Activated CD4-positive, alpha-beta T cell treated with anti-CD3 and anti-CD28 coated beads, Interleukin-2, Interleukin-6, amounts not matched to agents 100 ng/mL and 50 ng/mL, durations not matched to agents 16 hours and 8 hours (primary cell): ENCODE measurements around the gene CACNB1.

Experiments used
- DNase-seq: peaks from one replicate; pipeline ENCODE4 v3.0.0-alpha.2; 2020

Gene CACNB1

GRCh38 chr17:39225308-39225958 is 28.0 kb upstream of the CACNB1 start, which contains the start of gene STAC2:
STAC2 (minus strand) TSS chr17:39225945; CDS start chr17:39225502, 443 bp downstream.
- no peak for DNase-seq

GRCh38 chr17:39224778-39225307 is 27.4 kb upstream of the CACNB1 start:
- DNase-seq: no peak

GRCh38 chr17:39223907-39224777 is 26.7 kb upstream of the CACNB1 start:
- DNase-seq: no peak

DNA sequence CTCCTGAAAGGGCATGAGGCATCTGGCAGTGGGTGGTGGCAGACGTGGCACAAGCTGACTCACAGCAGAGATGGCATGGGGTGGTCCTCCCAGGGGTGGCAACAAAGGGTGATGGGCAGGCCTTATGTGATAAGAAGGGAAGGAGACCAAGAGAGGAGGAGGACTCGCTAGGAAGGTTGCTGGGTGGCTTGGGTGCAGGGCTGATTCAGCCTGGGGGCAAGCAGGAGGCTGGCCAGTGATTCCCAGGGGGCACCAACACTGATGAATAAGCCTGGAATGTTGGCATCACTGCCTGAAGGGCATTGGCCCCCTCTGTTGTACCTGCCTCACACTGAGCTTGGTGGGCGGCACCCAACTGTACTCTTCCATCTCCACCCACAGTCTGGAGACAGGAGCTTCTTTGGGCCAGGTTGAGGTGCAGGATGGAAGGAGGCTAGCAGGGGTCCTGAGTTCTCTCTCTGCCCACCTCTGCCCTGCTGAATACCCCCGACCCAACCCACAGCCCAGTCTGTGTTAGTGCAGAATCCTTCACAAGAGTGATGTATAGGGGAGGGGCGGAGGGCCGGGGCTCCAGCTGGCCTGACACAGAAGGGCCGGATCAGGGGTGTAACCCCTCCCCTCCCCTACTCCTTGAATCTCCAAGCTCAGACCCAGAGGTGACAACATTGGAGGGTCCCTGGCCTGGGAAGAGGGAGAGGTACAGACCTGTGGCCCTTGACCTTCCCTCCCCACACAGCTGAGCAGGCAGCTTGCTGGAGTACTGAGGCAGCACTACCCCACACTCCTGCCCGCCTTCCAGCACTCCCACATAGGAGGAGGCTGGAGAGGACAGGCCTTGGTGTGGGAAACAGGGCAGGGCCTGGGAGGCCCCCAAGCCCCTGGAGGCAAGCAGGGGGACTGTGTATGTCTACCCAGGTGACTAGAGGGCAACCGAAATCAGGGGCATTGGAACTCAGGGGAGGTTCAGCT is 25.7 kb upstream of the CACNB1 start:
- no peak for DNase-seq

- no peak for DNase-seq
These were observed 24.7 kb upstream of the CACNB1 start for GRCh38 chr17:39222151-39222550.

DNA sequence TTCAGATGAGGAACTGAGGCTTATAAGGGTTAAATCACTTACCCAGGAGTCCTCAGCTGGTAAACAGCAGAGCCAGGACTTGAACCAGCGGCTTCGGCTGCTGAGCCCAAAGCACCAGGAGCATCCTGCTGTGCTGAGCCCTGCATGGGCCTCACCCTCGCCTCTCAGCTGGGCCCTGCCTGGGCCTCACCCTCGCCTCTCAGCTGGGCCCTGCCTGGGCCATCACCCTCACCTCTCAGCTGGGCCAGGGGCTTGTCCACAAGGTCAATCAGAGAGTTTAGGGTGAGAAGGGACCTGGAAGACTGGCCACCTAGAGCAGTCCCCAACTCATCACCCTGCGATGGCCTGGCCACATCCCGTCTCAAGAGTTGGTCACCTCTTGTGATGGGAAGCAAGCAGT is 24.1 kb upstream of the CACNB1 start:
- no peak for DNase-seq

GRCh38 chr17:39219647-39220154 is 22.2 kb upstream of the CACNB1 start:
- no peak for DNase-seq

DNA sequence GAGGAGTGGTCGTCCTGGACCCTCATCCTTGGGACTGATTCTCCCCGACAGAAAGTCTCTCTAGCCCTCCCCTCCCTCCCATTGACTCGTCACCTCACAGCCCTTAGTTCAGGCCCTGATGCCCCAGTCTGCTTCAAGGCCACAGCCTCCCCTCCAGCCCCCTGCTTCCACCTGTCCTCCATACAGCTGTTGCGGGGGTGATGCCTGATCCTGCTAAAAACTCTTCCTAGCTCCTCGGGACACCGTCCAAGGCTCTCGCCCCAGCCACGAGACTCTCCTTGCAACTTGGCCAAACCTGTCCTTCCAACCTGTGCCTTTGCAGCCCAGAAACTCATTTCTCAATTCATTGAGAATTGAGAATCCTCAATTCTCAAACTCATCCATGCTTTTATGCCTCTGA is 21.4 kb upstream of the CACNB1 start:
- no peak for DNase-seq

- no peak for DNase-seq
These were observed 20.4 kb upstream of the CACNB1 start for GRCh38 chr17:39217734-39218369.

GRCh38 chr17:39213852-39214251 is 16.4 kb upstream of the CACNB1 start:
- no peak for DNase-seq

DNA sequence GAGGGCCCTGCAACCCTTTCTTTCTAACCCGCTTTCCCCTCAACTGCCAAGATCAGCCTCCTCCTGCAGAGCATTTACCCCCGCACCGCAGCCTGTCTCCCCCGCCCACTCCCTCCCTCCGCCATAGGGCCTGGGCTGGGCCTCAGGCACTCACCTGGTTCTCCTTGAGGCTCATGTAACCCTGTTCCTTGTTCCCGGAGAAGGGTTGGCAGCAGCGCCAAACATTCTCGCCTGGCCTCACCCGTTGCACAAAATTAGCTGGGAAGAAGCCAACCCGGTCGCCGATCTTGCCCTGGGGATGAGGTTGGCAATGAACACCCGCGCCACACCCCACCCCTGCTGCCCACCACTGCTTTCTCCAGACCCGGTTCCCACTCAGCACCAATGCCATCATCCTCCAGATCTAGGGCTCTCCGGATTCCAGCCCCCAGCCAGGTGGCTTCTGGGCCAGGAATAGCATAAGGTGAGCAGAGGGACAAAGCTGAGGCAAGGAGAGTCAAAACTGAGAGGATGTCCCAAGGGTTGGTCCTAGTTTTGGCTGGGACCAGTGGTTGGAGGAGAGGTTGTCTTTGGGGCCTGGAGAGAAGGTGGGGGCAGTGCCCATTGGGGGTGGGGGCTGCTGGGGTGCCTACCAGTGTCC is 15.5 kb upstream of the CACNB1 start:
- DNase-seq: no peak

DNA sequence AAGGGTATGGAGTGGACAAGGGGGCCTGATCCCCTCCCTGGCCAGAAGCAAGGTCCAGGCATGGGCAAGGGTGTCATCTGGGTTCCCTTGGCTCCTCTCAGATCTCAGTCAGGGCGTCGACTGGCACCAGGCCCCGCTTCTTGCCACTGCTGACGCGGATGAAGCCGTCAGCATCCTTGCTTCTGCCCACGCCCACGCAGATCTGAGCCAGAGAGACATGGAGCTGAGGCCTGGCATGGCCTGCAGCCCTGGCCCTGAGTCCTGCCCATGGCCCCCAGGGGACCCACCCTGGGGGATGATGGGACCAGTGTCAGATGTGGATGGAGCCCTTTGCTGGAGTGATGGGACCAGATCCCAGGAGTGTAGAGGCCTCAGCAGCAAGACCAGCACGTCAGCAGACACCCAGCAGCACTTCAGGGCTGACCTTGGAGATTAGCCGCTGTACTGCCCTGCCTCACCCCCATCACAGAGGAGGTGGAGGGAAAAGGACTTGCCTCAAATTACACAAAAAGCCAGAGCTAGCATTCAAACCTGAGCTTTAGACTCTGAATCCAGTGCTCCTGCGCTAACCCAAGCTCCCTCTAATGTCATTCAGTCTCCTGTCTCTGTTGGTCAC is 14.8 kb upstream of the CACNB1 start:
- no peak for DNase-seq

GRCh38 chr17:39210093-39210434 is 12.6 kb upstream of the CACNB1 start:
- DNase-seq: no peak

DNA sequence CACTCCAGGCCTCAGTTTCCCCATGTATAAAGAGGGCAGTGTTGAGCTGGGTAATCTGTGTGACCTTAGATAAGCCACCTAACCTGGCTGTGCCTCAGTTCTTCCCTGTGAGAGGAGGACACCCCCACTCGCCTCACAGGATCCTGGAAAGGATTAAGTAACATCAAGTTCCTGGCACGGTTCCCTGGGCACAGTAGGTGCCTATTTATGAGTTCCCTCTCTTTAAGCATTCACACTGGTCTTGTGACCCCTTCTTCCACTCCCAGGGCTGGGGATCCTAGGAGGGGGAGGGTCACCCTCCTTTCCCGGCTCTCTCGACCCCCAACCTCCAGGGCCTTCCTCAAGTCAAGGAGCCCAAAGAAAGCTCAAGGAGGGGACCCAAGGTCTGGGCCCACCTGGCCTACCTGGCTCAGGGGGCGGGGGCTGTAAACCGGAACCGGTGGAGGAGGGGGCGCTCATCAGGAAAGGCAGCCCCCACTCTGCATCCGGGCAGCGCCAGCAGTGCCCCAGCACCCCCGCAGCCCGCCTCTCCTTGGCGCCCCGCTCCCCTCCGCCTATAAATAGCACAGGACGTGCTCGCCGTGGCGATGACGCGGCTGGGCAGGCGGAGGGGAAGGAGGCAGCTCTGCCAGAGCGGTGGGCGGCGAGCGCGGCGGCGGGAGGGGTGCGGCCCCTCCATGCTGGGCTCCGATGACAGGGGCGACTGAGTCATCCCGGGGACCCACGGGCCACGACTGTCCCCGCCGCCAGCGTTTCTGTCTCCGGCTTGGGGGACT is 12.0 kb upstream of the CACNB1 start:
- DNase-seq: no peak

DNA sequence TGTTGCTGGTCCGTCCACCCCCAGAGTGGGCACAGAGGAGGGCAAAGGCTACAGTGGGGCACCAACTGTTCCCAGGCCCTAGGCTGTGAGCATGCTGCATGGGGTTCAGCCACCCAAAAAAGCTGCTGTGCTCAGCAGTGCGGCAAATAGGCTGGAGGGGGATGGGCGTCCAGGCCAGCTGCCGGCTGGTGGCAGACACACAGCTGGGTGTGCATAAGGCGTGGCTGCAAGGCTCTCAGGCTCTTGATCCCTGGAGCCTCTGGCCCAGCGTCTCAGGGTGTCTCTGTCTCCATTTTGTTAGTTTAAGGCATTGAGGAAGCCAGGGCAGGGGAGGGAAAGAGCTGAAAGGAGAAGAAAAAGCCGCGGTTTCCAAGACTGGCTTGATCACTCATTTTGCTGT is 11.4 kb upstream of the CACNB1 start:
- no peak for DNase-seq

GRCh38 chr17:39208136-39208535 is 10.7 kb upstream of the CACNB1 start:
- DNase-seq: no peak

DNA sequence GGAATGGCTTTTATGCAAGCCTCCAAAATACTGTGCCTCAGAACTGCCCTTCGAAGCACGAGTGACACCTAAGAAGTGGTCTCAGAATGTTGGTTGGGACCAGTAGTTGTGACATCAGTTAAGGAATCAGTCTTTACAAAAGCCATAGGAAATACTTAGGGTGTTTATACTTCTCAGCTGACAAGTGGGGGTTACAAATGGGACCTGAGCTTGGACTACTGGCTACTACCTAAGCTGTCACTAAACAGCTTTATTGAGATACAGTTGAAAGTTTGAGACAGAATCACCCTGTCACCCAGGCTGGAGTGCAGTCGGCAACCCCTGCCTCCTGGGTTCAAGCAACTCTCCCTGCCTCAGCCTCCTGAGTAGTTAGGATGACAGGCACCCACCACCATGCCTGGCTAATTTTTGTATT is 7.7 kb upstream of the CACNB1 start:
- no peak for DNase-seq

GRCh38 chr17:39204245-39204644 is 6.8 kb upstream of the CACNB1 start:
- no peak for DNase-seq

- no peak for DNase-seq
These were observed 3.6 kb upstream of the CACNB1 start for GRCh38 chr17:39200957-39201510.
